GM12892 (cell line): ENCODE measurements around the gene SCLY.

Experiments
- POLR2A ChIP-seq: IDR thresholded peaks from 2 replicates; pipeline ENCODE4 v1.6.1; 2011; ENCODE audit warnings: low read depth, low read length, control low read depth
- POLR2AphosphoS5 ChIP-seq: IDR thresholded peaks from 2 replicates; pipeline ENCODE4 v1.6.1; 2011; ENCODE audit warnings: low read depth, low read length, control low read depth
- TAF1 ChIP-seq: IDR thresholded peaks from 2 replicates; pipeline ENCODE4 v1.6.1; 2011; ENCODE audit warnings: low read depth, mild to moderate bottlenecking, control low read depth, low read length, borderline replicate concordance

GRCh38 chr2:238069877-238070276, 9.1 kb downstream of the SCLY start:
- TF ChIP-seq POLR2AphosphoS5, result no peak
- TF ChIP-seq POLR2A, result no peak
- TF ChIP-seq TAF1, result no peak
